Neural cell (in vitro differentiated cells): ENCODE results near the gene ZNF444.

ENCODE experiments used
- EP300 ChIP-seq: fragments of 450-650 bp; conservative IDR thresholded peaks from 2 replicates; pipeline ENCODE4 v1.6.1; 2014; ENCODE audit warnings: antibody characterized with exemption, mild to moderate bottlenecking, moderate library complexity; ENCODE audit not compliant: poor library complexity, severe bottlenecking
- EZH2 ChIP-seq: fragments of 200-600, 300-800 bp; shearing (Covaris generic), sonication (generic); IDR thresholded peaks from 2 replicates; pipeline ENCODE4 v1.6.1; 2014; ENCODE audit warnings: antibody characterized with exemption, low read length, borderline replicate concordance, mild to moderate bottlenecking; ENCODE audit not compliant: insufficient read depth, poor library complexity, severe bottlenecking
- MXI1 ChIP-seq: fragments of 450-650 bp; conservative IDR thresholded peaks from 2 replicates; pipeline ENCODE4 v1.6.1; 2014; ENCODE audit warnings: antibody characterized with exemption, mild to moderate bottlenecking; ENCODE audit not compliant: poor library complexity, severe bottlenecking
- POLR2AphosphoS5 ChIP-seq: IDR thresholded peaks from 2 replicates; pipeline ENCODE4 v1.6.1; 2012
- RAD21 ChIP-seq: fragments of 450-650 bp; conservative IDR thresholded peaks from 2 replicates; pipeline ENCODE4 v1.6.1; 2014; ENCODE audit warnings: antibody characterized with exemption, mild to moderate bottlenecking, moderate library complexity
- SMC3 ChIP-seq: fragments of 450-650 bp; conservative IDR thresholded peaks from 2 replicates; pipeline ENCODE4 v1.6.1; 2014; ENCODE audit warnings: antibody characterized with exemption, mild to moderate bottlenecking, moderate library complexity; ENCODE audit not compliant: poor library complexity
- TAF1 ChIP-seq: IDR thresholded peaks from 2 replicates; pipeline ENCODE4 v1.6.1; 2012; ENCODE audit warnings: low read depth
- TF ChIP-seq, protein P1 (sequence below): fragments of 450-650 bp; IDR thresholded peaks from 2 replicates; pipeline ENCODE4 v1.5.1; 2014; ENCODE audit warnings: antibody characterized with exemption, mild to moderate bottlenecking, moderate library complexity; ENCODE audit not compliant: poor library complexity, severe bottlenecking
- TF ChIP-seq, protein P2 (sequence below): IDR thresholded peaks from 2 replicates; pipeline ENCODE4 v1.6.1; 2012; ENCODE audit warnings: borderline replicate concordance

DNA sequence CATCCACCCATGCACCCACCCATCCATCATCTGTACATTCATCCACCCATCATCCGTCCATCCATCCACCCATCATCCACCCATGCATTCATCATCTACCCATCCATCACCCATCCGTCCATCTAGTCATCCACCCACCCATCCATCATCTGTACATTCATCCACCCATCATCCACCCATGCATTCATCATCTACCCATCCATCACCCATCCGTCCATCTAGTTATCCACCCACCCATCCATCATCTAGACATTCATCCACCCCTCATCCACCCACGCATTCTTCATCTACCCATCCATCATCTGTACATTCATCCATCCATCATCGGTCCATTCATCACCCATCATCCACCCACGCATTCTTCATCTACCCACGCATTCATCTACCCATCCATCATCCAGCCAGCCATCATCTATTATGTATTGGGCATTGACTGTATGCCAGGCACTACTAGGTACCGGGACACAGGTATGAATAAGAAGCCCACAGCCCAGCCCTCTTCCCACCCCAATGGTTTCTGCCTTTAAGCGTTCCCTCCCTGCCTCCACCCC, 18.0 kb downstream of the ZNF444 start:
- TF ChIP-seq POLR2AphosphoS5 (no peak), TAF1 (no peak), RAD21 (no peak), SMC3 (no peak), EP300 (no peak), EZH2 (no peak), MXI1 (no peak)
- TF ChIP-seq, protein P1, sequence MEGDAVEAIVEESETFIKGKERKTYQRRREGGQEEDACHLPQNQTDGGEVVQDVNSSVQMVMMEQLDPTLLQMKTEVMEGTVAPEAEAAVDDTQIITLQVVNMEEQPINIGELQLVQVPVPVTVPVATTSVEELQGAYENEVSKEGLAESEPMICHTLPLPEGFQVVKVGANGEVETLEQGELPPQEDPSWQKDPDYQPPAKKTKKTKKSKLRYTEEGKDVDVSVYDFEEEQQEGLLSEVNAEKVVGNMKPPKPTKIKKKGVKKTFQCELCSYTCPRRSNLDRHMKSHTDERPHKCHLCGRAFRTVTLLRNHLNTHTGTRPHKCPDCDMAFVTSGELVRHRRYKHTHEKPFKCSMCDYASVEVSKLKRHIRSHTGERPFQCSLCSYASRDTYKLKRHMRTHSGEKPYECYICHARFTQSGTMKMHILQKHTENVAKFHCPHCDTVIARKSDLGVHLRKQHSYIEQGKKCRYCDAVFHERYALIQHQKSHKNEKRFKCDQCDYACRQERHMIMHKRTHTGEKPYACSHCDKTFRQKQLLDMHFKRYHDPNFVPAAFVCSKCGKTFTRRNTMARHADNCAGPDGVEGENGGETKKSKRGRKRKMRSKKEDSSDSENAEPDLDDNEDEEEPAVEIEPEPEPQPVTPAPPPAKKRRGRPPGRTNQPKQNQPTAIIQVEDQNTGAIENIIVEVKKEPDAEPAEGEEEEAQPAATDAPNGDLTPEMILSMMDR, result no peak
- TF ChIP-seq, protein P2, sequence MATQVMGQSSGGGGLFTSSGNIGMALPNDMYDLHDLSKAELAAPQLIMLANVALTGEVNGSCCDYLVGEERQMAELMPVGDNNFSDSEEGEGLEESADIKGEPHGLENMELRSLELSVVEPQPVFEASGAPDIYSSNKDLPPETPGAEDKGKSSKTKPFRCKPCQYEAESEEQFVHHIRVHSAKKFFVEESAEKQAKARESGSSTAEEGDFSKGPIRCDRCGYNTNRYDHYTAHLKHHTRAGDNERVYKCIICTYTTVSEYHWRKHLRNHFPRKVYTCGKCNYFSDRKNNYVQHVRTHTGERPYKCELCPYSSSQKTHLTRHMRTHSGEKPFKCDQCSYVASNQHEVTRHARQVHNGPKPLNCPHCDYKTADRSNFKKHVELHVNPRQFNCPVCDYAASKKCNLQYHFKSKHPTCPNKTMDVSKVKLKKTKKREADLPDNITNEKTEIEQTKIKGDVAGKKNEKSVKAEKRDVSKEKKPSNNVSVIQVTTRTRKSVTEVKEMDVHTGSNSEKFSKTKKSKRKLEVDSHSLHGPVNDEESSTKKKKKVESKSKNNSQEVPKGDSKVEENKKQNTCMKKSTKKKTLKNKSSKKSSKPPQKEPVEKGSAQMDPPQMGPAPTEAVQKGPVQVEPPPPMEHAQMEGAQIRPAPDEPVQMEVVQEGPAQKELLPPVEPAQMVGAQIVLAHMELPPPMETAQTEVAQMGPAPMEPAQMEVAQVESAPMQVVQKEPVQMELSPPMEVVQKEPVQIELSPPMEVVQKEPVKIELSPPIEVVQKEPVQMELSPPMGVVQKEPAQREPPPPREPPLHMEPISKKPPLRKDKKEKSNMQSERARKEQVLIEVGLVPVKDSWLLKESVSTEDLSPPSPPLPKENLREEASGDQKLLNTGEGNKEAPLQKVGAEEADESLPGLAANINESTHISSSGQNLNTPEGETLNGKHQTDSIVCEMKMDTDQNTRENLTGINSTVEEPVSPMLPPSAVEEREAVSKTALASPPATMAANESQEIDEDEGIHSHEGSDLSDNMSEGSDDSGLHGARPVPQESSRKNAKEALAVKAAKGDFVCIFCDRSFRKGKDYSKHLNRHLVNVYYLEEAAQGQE, result no peak
